HG03103 (cell line): ENCODE measurements around the gene TMEM117.

ENCODE experiments used
- ATAC-seq: cut with Tn5 transposase; IDR thresholded peaks from one replicate; pipeline ENCODE4 v1.9.1; 2021; ENCODE audit warnings: low read depth; ENCODE audit not compliant: unreplicated experiment

TMEM117 gene

GRCh38 chr12:43882578-43883178 is 46.8 kb downstream of the TMEM117 start:
- peak; percentile 85 for ATAC-seq

- ATAC-seq, result no peak
Observed at GRCh38 chr12:43883311-43883710, 47.4 kb downstream of the TMEM117 start.

GRCh38 chr12:43883748-43884147 is 47.9 kb downstream of the TMEM117 start:
- no peak for ATAC-seq

GRCh38 chr12:43884683-43885410 is 49.0 kb downstream of the TMEM117 start:
- no peak for ATAC-seq

GRCh38 chr12:43887397-43887796 is 51.5 kb downstream of the TMEM117 start:
- no peak for ATAC-seq

GRCh38 chr12:43891856-43892574 is 56.1 kb downstream of the TMEM117 start:
- no peak for ATAC-seq

GRCh38 chr12:43893670-43894069 is 57.8 kb downstream of the TMEM117 start:
- no peak for ATAC-seq

- ATAC-seq, result no peak
Observed at GRCh38 chr12:43895580-43896206, 59.8 kb downstream of the TMEM117 start.

GRCh38 chr12:43896496-43896895 is 60.6 kb downstream of the TMEM117 start:
- ATAC-seq, result no peak

- no peak for ATAC-seq
Observed at GRCh38 chr12:43898474-43898873, 62.6 kb downstream of the TMEM117 start.

- ATAC-seq, result no peak
Observed at GRCh38 chr12:43899574-43899973, 63.7 kb downstream of the TMEM117 start.

- ATAC-seq, result no peak
Observed at GRCh38 chr12:43903686-43904085, 67.8 kb downstream of the TMEM117 start.

GRCh38 chr12:43912859-43913258 is 77.0 kb downstream of the TMEM117 start:
- ATAC-seq, result no peak

GRCh38 chr12:43914391-43914790 is 78.5 kb downstream of the TMEM117 start:
- no peak for ATAC-seq

- ATAC-seq, result no peak
Observed at GRCh38 chr12:43914923-43915468, 79.1 kb downstream of the TMEM117 start.

GRCh38 chr12:43917896-43918295 is 82.0 kb downstream of the TMEM117 start:
- ATAC-seq, result no peak

- ATAC-seq, result no peak
Observed at GRCh38 chr12:43921666-43922337, 85.9 kb downstream of the TMEM117 start.

- ATAC-seq, result no peak
Observed at GRCh38 chr12:43930032-43930431, 94.2 kb downstream of the TMEM117 start.

- ATAC-seq, result no peak
Observed at GRCh38 chr12:43931187-43931586, 95.3 kb downstream of the TMEM117 start.

GRCh38 chr12:43935581-43935980 is 99.7 kb downstream of the TMEM117 start:
- ATAC-seq, result no peak
